HG03103 (cell line): ENCODE measurements around the gene HPDL.
"Not testable (repeated sequence)": the region's sequence is repeated elsewhere in the genome, so short reads cannot be mapped to it uniquely, and the experiment has no call there.

Experiments used
- ATAC-seq: cut with Tn5 transposase; IDR thresholded peaks from one replicate; pipeline ENCODE4 v1.9.1; 2021; ENCODE audit warnings: low read depth; ENCODE audit not compliant: unreplicated experiment

HPDL gene

GRCh38 chr1:45326627-45327623 is at the start of gene HPDL:
Gene HPDL, plus strand, starts transcription at chr1:45326895. Its CDS starts 254 bp downstream, at chr1:45327149.
- ATAC-seq, result peak; percentile 54

- no peak for ATAC-seq
Observed at GRCh38 chr1:45282351-45282750, 44.3 kb upstream of the HPDL start.

GRCh38 chr1:45284858-45285257 is 41.8 kb upstream of the HPDL start:
- not testable (repeated sequence) for ATAC-seq

- not testable (repeated sequence) for ATAC-seq
Observed at GRCh38 chr1:45286521-45286920, 40.2 kb upstream of the HPDL start.

GRCh38 chr1:45291002-45291401 is 35.7 kb upstream of the HPDL start:
- not testable (repeated sequence) for ATAC-seq

GRCh38 chr1:45291716-45292115 is 35.0 kb upstream of the HPDL start:
- ATAC-seq, result no peak

- ATAC-seq, result no peak
Observed at GRCh38 chr1:45297666-45298356, 28.9 kb upstream of the HPDL start.

- ATAC-seq, result no peak
Observed at GRCh38 chr1:45299296-45299695, 27.4 kb upstream of the HPDL start.

GRCh38 chr1:45299981-45300668 is 26.6 kb upstream of the HPDL start:
- ATAC-seq, result no peak

GRCh38 chr1:45300669-45300997 is 26.1 kb upstream of the HPDL start:
- ATAC-seq, result no peak

GRCh38 chr1:45302505-45303150 is 24.1 kb upstream of the HPDL start:
- no peak for ATAC-seq

GRCh38 chr1:45303520-45304310 is 23.0 kb upstream of the HPDL start:
- peak; percentile 57 for ATAC-seq

GRCh38 chr1:45304311-45305081 is 22.2 kb upstream of the HPDL start:
- ATAC-seq, result no peak

- no peak for ATAC-seq
Observed at GRCh38 chr1:45305231-45305630, 21.5 kb upstream of the HPDL start.

GRCh38 chr1:45306319-45306718 is 20.4 kb upstream of the HPDL start:
- ATAC-seq, result no peak

GRCh38 chr1:45306905-45307304 is 19.8 kb upstream of the HPDL start:
- ATAC-seq, result no peak

- ATAC-seq, result no peak
Observed at GRCh38 chr1:45314266-45314665, 12.4 kb upstream of the HPDL start.

GRCh38 chr1:45317166-45317565 is 9.5 kb upstream of the HPDL start:
- no peak for ATAC-seq

GRCh38 chr1:45319761-45320160 is 6.9 kb upstream of the HPDL start:
- ATAC-seq, result no peak
